T-cell (primary cell): Measurements from ENCODE around the gene PPDPF. TPM values are rescaled to one million over a fixed set of nuclear protein-coding genes. Genes with fewer than 3 reads are reported as not detected.

Experiments used
- ATAC-seq, 4 experiments: fragments of 200-7000 bp in 3 of 4; fragments of 150-1000 bp in 1 of 4; cut with Tn5 transposase; replicated peaks in 1 of 4; 1 replicate in 3 of 4; 2 replicates in 1 of 4; pipeline ENCODE4 v1.10.0; 2021; ENCODE audit warnings: moderate library complexity in 3 of 4, mild to moderate bottlenecking in 2 of 4, moderate number of reproducible peaks in 1 of 4
- CTCF ChIA-PET, 2 donors: fragments of 300-600 bp; sonication (Branson Sonifier 250); formaldehyde crosslinking; loops; one replicate each; lab custom pipeline; 2022; ENCODE audit warnings: antibody characterized with exemption in 2 of 2; lab: Charles Lee
- POLR2A ChIA-PET, 2 donors: fragments of 300-600 bp; sonication (Branson Sonifier 250); formaldehyde crosslinking; loops; one replicate each; lab custom pipeline; 2022; ENCODE audit warnings: antibody characterized with exemption in 2 of 2; lab: Charles Lee
- DNase-seq, 35 experiments: peaks; one replicate each; pipeline versions ENCODE4 v3.0.0 to v3.0.0-alpha.2; 2013 to 2023
- H3K27ac ChIP-seq: one replicate; pipeline ENCODE4 v1.5.1; 2013; ENCODE audit warnings: low read length
- H3K27me3 ChIP-seq, 2 experiments: replicated peaks in 1 of 2; 1 replicate in 1 of 2; 2 replicates in 1 of 2; pipeline versions ENCODE4 v1.6.1 to v1.7.0; 2013; ENCODE audit warnings: low read length in 1 of 2, mixed read lengths in 1 of 2; ENCODE audit not compliant: control insufficient read depth in 2 of 2, insufficient read depth in 2 of 2; ENCODE audit errors: extremely low read depth in 1 of 2
- H3K36me3 ChIP-seq, 2 donors: 1 replicate in 1 of 2; 2 replicates in 1 of 2; pipeline versions ENCODE4 v1.6.1 to v1.7.0; 2013; ENCODE audit warnings: low read length in 1 of 2; ENCODE audit not compliant: control insufficient read depth in 2 of 2, insufficient read depth in 1 of 2; ENCODE audit errors: extremely low read depth in 1 of 2
- H3K4me1 ChIP-seq, 2 experiments: 1 replicate in 1 of 2; 2 replicates in 1 of 2; pipeline versions ENCODE4 v1.6.1 to v1.7.0; 2013; ENCODE audit warnings: low read length in 2 of 2, mixed read lengths in 1 of 2; ENCODE audit not compliant: insufficient read depth in 2 of 2, control insufficient read depth in 1 of 2; ENCODE audit errors: extremely low read depth in 1 of 2
- H3K4me3 ChIP-seq, 2 donors: 1 replicate in 1 of 2; 2 replicates in 1 of 2; pipeline versions ENCODE4 v1.5.1 to v1.7.0; 2013; ENCODE audit warnings: mild to moderate bottlenecking in 2 of 2, low read length in 1 of 2, moderate library complexity in 1 of 2; ENCODE audit not compliant: control insufficient read depth in 1 of 2; ENCODE audit errors: extremely low read depth in 1 of 2
- H3K9me3 ChIP-seq: 2 replicates; pipeline ENCODE4 v1.7.0; 2013
- H3K27ac Mint-ChIP-seq, 2 donors: one replicate each; pipeline ENCODE4 v1.8.0; 2020 to 2021; ENCODE audit warnings: mild to moderate bottlenecking in 2 of 2, mixed read lengths in 2 of 2
- H3K27me3 Mint-ChIP-seq, 2 donors: one replicate each; pipeline ENCODE4 v1.8.0; 2021 to 2022; ENCODE audit warnings: mixed read lengths in 2 of 2
- H3K36me3 Mint-ChIP-seq: one replicate; pipeline ENCODE4 v1.8.0; 2021; ENCODE audit warnings: mixed read lengths
- H3K4me1 Mint-ChIP-seq, 3 donors: one replicate each; pipeline ENCODE4 v1.8.0; 2020 to 2022; ENCODE audit warnings: mixed read lengths in 3 of 3, mild to moderate bottlenecking in 1 of 3
- H3K4me3 Mint-ChIP-seq, 3 donors: one replicate each; pipeline ENCODE4 v1.8.0; 2020 to 2022; ENCODE audit warnings: mild to moderate bottlenecking in 3 of 3, mixed read lengths in 3 of 3, moderate library complexity in 3 of 3
- H3K9me3 Mint-ChIP-seq, 3 donors: one replicate each; pipeline ENCODE4 v1.8.0; 2020 to 2022; ENCODE audit warnings: mixed read lengths in 3 of 3
- WGBS: methylation state at CpG from one replicate; pipeline ENCODE4 v1.1.5; 2013; ENCODE audit warnings: missing lambda C conversion rate; ENCODE audit not compliant: insufficient coverage; 5-methylcytosine and 5-hydroxymethylcytosine counted together
- total RNA-seq, 35 experiments: library from RNA in 6 of 35; stranded (reverse) in 6 of 35; fragments of 120-200 nt in 1 of 35; gene quantifications; one replicate each; pipeline versions ENCODE4 v1.2.1 to v1.2.4 and lab custom pipeline; 2013 to 2026

The PPDPF gene
- total RNA-seq, 5 donors from 2014 or later (not counting 1 experiment from before 2014, with no cell fraction given): 147 to 320 (median 300) TPM

DNA sequence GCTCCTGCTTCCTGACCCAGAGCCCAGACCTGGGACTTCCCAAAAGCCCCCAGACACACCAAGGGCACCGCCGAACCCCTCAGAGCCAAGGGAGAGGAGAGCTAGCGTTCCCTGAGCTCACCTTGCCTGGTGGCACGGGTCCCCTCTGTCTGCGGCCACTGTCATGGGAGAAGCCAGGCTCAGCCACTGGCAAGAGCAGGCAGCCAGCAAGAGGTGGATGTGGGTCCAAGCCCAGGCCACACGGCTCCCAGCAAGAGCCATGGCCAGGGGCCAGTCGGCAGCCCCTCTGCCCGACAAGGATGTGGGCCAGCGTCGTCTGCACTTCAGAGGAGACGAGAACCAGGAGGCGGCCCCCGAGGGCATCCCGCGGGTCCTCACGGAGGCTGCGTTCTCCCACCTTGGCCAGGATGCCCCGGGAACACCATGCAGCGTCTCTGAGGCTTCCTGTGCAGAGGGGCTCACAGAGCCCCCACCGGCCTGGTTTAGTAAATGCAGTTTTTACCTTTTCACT lies 2.2 kb upstream of the PPDPF start:
- Mint-ChIP-seq H3K4me3 (peak overlapping the region in 2 of 3 donors; percentile 75 to 76), H3K36me3 (peaks cover 4% of the 10 kb centered on the region), H3K27ac (no peak overlapping the region), H3K4me1 (peaks cover 6 to 29% (median 13%) of the 10 kb centered on the region in 3 donors), H3K27me3 (peaks cover 0 to 2% of the 10 kb centered on the region in 2 donors), H3K9me3 (peaks cover 0 to 7% (median 3%) of the 10 kb centered on the region in 3 donors)
- Histone ChIP-seq H3K36me3 (peaks cover 8 to 9% of the 10 kb centered on the region in 2 donors), H3K27ac (no peak overlapping the region), H3K4me3 (no peak overlapping the region), H3K27me3 (peaks cover 0 to 19% of the 10 kb centered on the region in 2 experiments), H3K4me1 (peaks cover 7 to 30% of the 10 kb centered on the region in 2 experiments), H3K9me3 (no peaks in the 10 kb centered on the region)
- WGBS: 85% methylated on average over 14 of the region's 20 CpGs
- no peak for ATAC-seq
- POLR2A ChIA-PET: no interaction called here
- CTCF ChIA-PET: interaction anchor here in 1 of 2 donors (0.5 kb wide), 1 partner anchor 601 kb away, joined by 3 read pairs; no protein-coding TSS in a partner anchor
- DNase-seq: no peak

DNA sequence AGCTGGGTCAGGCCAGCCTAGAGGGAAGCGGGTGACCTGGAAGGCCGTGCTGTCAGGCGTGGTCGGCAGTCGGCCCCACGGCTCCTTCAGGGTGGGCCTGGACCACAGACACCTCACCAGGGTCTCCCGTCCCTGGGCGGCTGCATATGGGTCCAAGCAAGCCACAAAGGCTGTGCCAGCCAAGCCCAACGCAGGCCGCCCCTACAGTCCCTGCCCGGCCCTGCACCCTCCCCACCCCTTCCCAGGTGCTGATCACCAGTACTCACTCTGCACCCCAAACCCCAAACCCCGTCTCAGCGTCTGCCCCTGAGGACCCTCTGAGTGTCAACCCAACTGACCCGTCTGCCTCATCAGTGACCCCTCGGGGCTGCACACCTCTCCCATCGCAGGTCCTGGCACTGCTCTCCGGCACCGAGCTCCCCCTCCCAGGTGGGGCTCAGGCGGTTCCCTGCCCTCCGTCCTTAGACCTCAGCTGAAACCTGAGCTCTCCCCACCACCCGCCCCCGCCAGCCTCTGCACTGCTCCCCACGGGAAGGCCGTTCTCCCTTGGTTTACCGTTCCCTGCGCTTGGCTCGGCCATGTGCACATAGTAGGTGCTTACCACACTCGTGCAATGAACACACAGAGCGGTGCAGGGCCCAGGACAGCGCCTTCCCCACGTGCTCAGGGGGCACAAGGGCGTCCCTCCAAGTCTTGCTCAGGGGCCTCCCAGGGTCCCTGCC lies 1.5 kb upstream of the PPDPF start:
- H3K27ac Mint-ChIP-seq: peak overlapping the region in 1 of 2 donors; percentile 49
- no peak for DNase-seq

GRCh38 chr20:63519668-63520503 lies 679 bp upstream of the PPDPF start:
- peak overlapping the region; percentile 73 to 76 (median 75) for H3K4me3 Mint-ChIP-seq
- ChIA-PET CTCF (interaction anchor here in 1 of 2 donors (0.6 to 0.7 kb wide), 3 partner anchors 23 to 552 kb away, joined by 3 to 5 read pairs (median 4); no protein-coding TSS in a partner anchor), POLR2A (interaction anchor here (0.6 kb wide), 4 partner anchors 10 to 560 kb away, joined by 3 to 6 read pairs (median 4); partner anchors contain the start of gene OPRL1 (in 1 of the 2))
- Histone ChIP-seq H3K4me1 (peaks cover 7 to 30% of the 10 kb centered on the region in 2 experiments), H3K27me3 (peaks cover 0 to 19% of the 10 kb centered on the region in 2 experiments), H3K9me3 (no peaks in the 10 kb centered on the region), H3K36me3 (peaks cover 8 to 13% of the 10 kb centered on the region in 2 donors), H3K27ac (no peak overlapping the region), H3K4me3 (peak overlapping the region; percentile 64 to 69)
- ATAC-seq: peak; percentile 57 to 63 (median 62)
- H3K9me3 Mint-ChIP-seq: peaks cover 0 to 3% (median 0%) of the 10 kb centered on the region in 3 donors
- peaks cover 9% of the 10 kb centered on the region for H3K36me3 Mint-ChIP-seq
- DNase-seq: peak in 28 of 35 experiments; percentile 22 to 75 (median 46)
- H3K4me1 Mint-ChIP-seq: peaks cover 17 to 34% (median 19%) of the 10 kb centered on the region in 3 donors
- 3% methylated on average over 45 of the region's 72 CpGs for WGBS
- H3K27ac Mint-ChIP-seq: peak overlapping the region; percentile 49 to 52
- H3K27me3 Mint-ChIP-seq: no peaks in the 10 kb centered on the region

More for the DNA sequence above, 1.5 kb upstream of the PPDPF start:
- peaks cover 8 to 13% of the 10 kb centered on the region in 2 donors for H3K36me3 ChIP-seq
- ATAC-seq: no peak
- H3K4me3 ChIP-seq: peak overlapping the region; percentile 23 to 69
- POLR2A ChIA-PET: no interaction called here
- WGBS: 82% methylated on average over 28 of the region's 32 CpGs
- H3K9me3 Mint-ChIP-seq: peaks cover 0 to 5% (median 3%) of the 10 kb centered on the region in 3 donors
- CTCF ChIA-PET: no interaction called here
- H3K4me3 Mint-ChIP-seq: peak overlapping the region; percentile 73 to 76 (median 75)
- H3K4me1 Mint-ChIP-seq: peaks cover 12 to 34% (median 15%) of the 10 kb centered on the region in 3 donors
- no peaks in the 10 kb centered on the region for H3K27me3 Mint-ChIP-seq
- no peaks in the 10 kb centered on the region for H3K9me3 ChIP-seq
- H3K27ac ChIP-seq: no peak overlapping the region
- peaks cover 0 to 19% of the 10 kb centered on the region in 2 experiments for H3K27me3 ChIP-seq
- H3K4me1 ChIP-seq: peaks cover 7 to 30% of the 10 kb centered on the region in 2 experiments
- peaks cover 9% of the 10 kb centered on the region for H3K36me3 Mint-ChIP-seq

GRCh38 chr20:63520934-63521601 lies 503 bp downstream of the PPDPF start:
- Mint-ChIP-seq H3K9me3 (no peaks in the 10 kb centered on the region), H3K4me3 (peak overlapping the region; percentile 75 to 78 (median 76)), H3K4me1 (peaks cover 17 to 34% (median 20%) of the 10 kb centered on the region in 3 donors), H3K27ac (peak overlapping the region in 1 of 2 donors; percentile 16), H3K36me3 (peaks cover 9% of the 10 kb centered on the region), H3K27me3 (no peaks in the 10 kb centered on the region)
- ChIA-PET CTCF (no interaction called here), POLR2A (interaction anchor here in 1 of 2 donors (0.7 kb wide), 1 partner anchor 418 kb away, joined by 4 read pairs; no protein-coding TSS in a partner anchor)
- Histone ChIP-seq H3K4me1 (peaks cover 7 to 30% of the 10 kb centered on the region in 2 experiments), H3K27me3 (peaks cover 0 to 19% of the 10 kb centered on the region in 2 experiments), H3K9me3 (no peaks in the 10 kb centered on the region), H3K36me3 (peaks cover 8 to 13% of the 10 kb centered on the region in 2 donors), H3K4me3 (peak overlapping the region; percentile 69 to 76), H3K27ac (peak overlapping the region; percentile 61)
- peak; percentile 56 to 68 (median 62) for ATAC-seq
- peak in 33 of 35 experiments; percentile 23 to 77 (median 51) for DNase-seq
- under 1% methylated on average over 58 of the region's 68 CpGs for whole genome bisulfite sequencing

DNA sequence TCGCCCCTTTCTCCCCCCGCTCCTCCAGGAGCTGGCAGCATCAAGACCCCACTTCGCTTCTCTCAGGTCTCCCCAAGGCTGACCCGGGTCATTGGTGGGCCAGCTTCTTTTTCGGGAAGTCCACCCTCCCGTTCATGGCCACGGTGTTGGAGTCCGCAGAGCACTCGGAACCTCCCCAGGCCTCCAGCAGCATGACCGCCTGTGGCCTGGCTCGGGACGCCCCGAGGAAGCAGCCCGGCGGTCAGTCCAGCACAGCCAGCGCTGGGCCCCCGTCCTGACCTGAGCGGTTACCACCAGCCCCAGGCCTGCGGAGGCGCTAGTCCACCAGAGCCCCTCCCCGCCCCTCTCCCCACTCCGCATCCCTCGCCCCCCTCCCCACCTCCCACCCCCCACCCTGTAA lies 1.0 kb downstream of the PPDPF start:
- H3K9me3 ChIP-seq: no peaks in the 10 kb centered on the region
- H3K4me1 Mint-ChIP-seq: peaks cover 17 to 34% (median 20%) of the 10 kb centered on the region in 3 donors
- CTCF ChIA-PET: no interaction called here
- peak overlapping the region in 1 of 2 donors; percentile 16 for H3K27ac Mint-ChIP-seq
- POLR2A ChIA-PET: interaction anchor here in 1 of 2 donors (0.7 kb wide), 1 partner anchor 418 kb away, joined by 4 read pairs; no protein-coding TSS in a partner anchor
- WGBS: 67% methylated on average over 12 of the region's 23 CpGs
- H3K27me3 Mint-ChIP-seq: no peaks in the 10 kb centered on the region
- H3K27me3 ChIP-seq: peaks cover 0 to 19% of the 10 kb centered on the region in 2 experiments
- H3K4me1 ChIP-seq: peaks cover 7 to 30% of the 10 kb centered on the region in 2 experiments
- DNase-seq (no peak), ATAC-seq (no peak)
- peak overlapping the region; percentile 69 to 76 for H3K4me3 ChIP-seq
- peaks cover 9% of the 10 kb centered on the region for H3K36me3 Mint-ChIP-seq
- H3K9me3 Mint-ChIP-seq: no peaks in the 10 kb centered on the region
- H3K4me3 Mint-ChIP-seq: peak overlapping the region; percentile 75 to 78 (median 76)
- peak overlapping the region; percentile 61 for H3K27ac ChIP-seq
- peaks cover 8 to 13% of the 10 kb centered on the region in 2 donors for H3K36me3 ChIP-seq
